Neuronal stem cell (in vitro differentiated cells): ENCODE data around the gene CERS2.

Source experiments
- DNase-seq: peaks from one replicate; pipeline ENCODE4 v3.0.0-alpha.2; 2013; ENCODE audit warnings: low spot score
- H2AFZ ChIP-seq: one replicate; pipeline ENCODE4 v1.6.1; 2013; ENCODE audit warnings: mild to moderate bottlenecking, low read length, inconsistent platforms
- H2AK5ac ChIP-seq: 2 replicates; pipeline ENCODE4 v1.6.1; 2013; ENCODE audit warnings: low read depth, mild to moderate bottlenecking, inconsistent platforms, low read length, moderate library complexity, mixed read lengths
- H2BK120ac ChIP-seq: 2 replicates; pipeline ENCODE4 v1.6.1; 2013; ENCODE audit warnings: low read depth, mild to moderate bottlenecking, inconsistent platforms, low read length, moderate library complexity, mixed read lengths
- H2BK12ac ChIP-seq: one replicate; pipeline ENCODE4 v1.6.1; 2013; ENCODE audit warnings: low read length, inconsistent platforms
- H2BK15ac ChIP-seq: 2 replicates; pipeline ENCODE4 v1.6.1; 2013; ENCODE audit warnings: mild to moderate bottlenecking, low read length, inconsistent platforms, mixed read lengths
- H2BK5ac ChIP-seq: one replicate; pipeline ENCODE4 v1.6.1; 2013; ENCODE audit warnings: inconsistent platforms, mild to moderate bottlenecking, low read length, moderate library complexity
- H3K14ac ChIP-seq: one replicate; pipeline ENCODE4 v1.6.1; 2013; ENCODE audit warnings: low read length, inconsistent platforms
- H3K18ac ChIP-seq: 2 replicates; pipeline ENCODE4 v1.6.1; 2013; ENCODE audit warnings: low read length, inconsistent platforms
- H3K23ac ChIP-seq: 2 replicates; pipeline ENCODE4 v1.6.1; 2013; ENCODE audit warnings: low read depth, mild to moderate bottlenecking, mixed read lengths, low read length, inconsistent platforms; ENCODE audit not compliant: poor library complexity
- H3K27ac ChIP-seq: replicated peaks from 3 replicates; pipeline ENCODE4 v1.5.1; 2013; ENCODE audit warnings: low read length, inconsistent platforms
- H3K27me3 ChIP-seq, 3 experiments: 2 replicates each; pipeline ENCODE4 v1.6.1; 2013; ENCODE audit warnings: low read length in 3 of 3, mild to moderate bottlenecking in 2 of 3, inconsistent platforms in 1 of 3, low read depth in 1 of 3, mixed read lengths in 1 of 3, moderate library complexity in 1 of 3; ENCODE audit not compliant: control insufficient read depth in 3 of 3, insufficient read depth in 3 of 3
- H3K36me3 ChIP-seq, 2 donors: replicated peaks in 1 of 2; 2 replicates each; pipeline ENCODE4 v1.6.1; 2013; ENCODE audit warnings: low read length in 2 of 2; ENCODE audit not compliant: control insufficient read depth in 2 of 2, insufficient read depth in 2 of 2
- H3K4ac ChIP-seq: 2 replicates; pipeline ENCODE4 v1.6.1; 2013; ENCODE audit warnings: inconsistent platforms, mild to moderate bottlenecking, low read length, moderate library complexity
- H3K4me1 ChIP-seq, 2 donors: 1 replicate in 1 of 2; 2 replicates in 1 of 2; pipeline ENCODE4 v1.6.1; 2013; ENCODE audit warnings: low read length in 2 of 2, low read depth in 1 of 2; ENCODE audit not compliant: control insufficient read depth in 2 of 2, insufficient read depth in 1 of 2
- H3K4me2 ChIP-seq: one replicate; pipeline ENCODE4 v1.6.1; 2013; ENCODE audit warnings: mild to moderate bottlenecking, low read length, inconsistent platforms; ENCODE audit not compliant: insufficient read depth, poor library complexity, severe bottlenecking
- H3K4me3 ChIP-seq, 2 donors: 2 replicates each; pipeline ENCODE4 v1.5.1; 2013; ENCODE audit warnings: low read length in 2 of 2, mild to moderate bottlenecking in 2 of 2, inconsistent platforms in 1 of 2, moderate library complexity in 1 of 2
- H3K79me1 ChIP-seq: one replicate; pipeline ENCODE4 v1.6.1; 2013; ENCODE audit warnings: low read depth, mild to moderate bottlenecking, inconsistent platforms, low read length, moderate library complexity
- H3K9ac ChIP-seq: one replicate; pipeline ENCODE4 v1.6.1; 2013; ENCODE audit warnings: mild to moderate bottlenecking, low read depth, low read length, inconsistent platforms; ENCODE audit not compliant: poor library complexity
- H3K9me3 ChIP-seq, 2 donors: replicated peaks in 1 of 2; 2 replicates each; pipeline versions ENCODE3 to v1.6.1; 2013; ENCODE audit warnings: low read length in 2 of 2, mild to moderate bottlenecking in 2 of 2, inconsistent platforms in 1 of 2, low read depth in 1 of 2, mixed read lengths in 1 of 2, moderate library complexity in 1 of 2; ENCODE audit not compliant: control insufficient read depth in 2 of 2, insufficient read depth in 1 of 2
- H4K8ac ChIP-seq: one replicate; pipeline ENCODE4 v1.6.1; 2013; ENCODE audit warnings: low read depth, mild to moderate bottlenecking, inconsistent platforms, low read length, moderate library complexity
- H4K91ac ChIP-seq: one replicate; pipeline ENCODE4 v1.6.1; 2013; ENCODE audit warnings: low read length, low read depth, mild to moderate bottlenecking, inconsistent platforms; ENCODE audit not compliant: poor library complexity
- WGBS, 2 donors: extraction: QIAGEN DNeasy Blood & Tissue Kit; methylation state at CpG; one replicate each; pipeline ENCODE4 v1.1.7; 2013; ENCODE audit warnings: missing lambda C conversion rate in 2 of 2, mixed read lengths in 1 of 2; ENCODE audit not compliant: insufficient read length in 2 of 2, insufficient replicate concordance in 1 of 2; ENCODE audit errors: extremely low coverage in 2 of 2; 5-methylcytosine and 5-hydroxymethylcytosine counted together

Gene CERS2

DNA sequence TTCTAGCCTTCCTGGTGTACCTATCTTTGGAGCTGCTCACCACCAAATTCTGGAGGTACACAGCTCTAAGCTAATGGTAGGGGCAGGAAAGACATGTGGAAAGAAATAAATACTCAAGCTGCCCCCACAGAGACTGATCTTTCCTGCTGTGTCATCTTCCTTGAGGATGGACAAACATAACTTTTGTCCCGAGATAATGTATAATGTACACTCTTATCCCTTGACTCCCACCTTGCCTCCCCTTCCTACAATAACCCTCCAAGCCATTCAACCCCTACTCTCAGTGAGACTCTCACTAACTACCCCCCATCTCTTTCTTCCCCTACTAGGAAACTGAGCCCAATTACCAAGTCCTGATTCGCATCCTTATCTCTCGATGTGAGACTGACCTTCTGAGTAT is 19.6 kb upstream of the CERS2 start:
- Histone ChIP-seq H3K79me1 (no peaks in the 10 kb centered on the region), H3K4ac (no peak overlapping the region), H3K4me2 (no peak overlapping the region), H4K91ac (no peak overlapping the region), H3K4me1 (peaks cover 0 to 2% of the 10 kb centered on the region in 2 donors), H3K36me3 (peaks cover 9 to 18% of the 10 kb centered on the region in 2 donors), H2BK12ac (no peak overlapping the region), H2BK5ac (no peak overlapping the region), H3K9me3 (no peaks in the 10 kb centered on the region), H3K23ac (no peak overlapping the region), H2AK5ac (no peak overlapping the region), H3K14ac (no peak overlapping the region), H2BK120ac (no peak overlapping the region), H3K27ac (no peak overlapping the region), H3K27me3 (no peaks in the 10 kb centered on the region), H2BK15ac (no peak overlapping the region), H3K9ac (no peak overlapping the region), H4K8ac (no peak overlapping the region), H2AFZ (no peak overlapping the region), H3K4me3 (no peak overlapping the region), H3K18ac (no peak overlapping the region)
- WGBS, 2 donors, result no CpG with 5 or more reads among the region's 3 CpGs
- DNase-seq, result no peak

DNA sequence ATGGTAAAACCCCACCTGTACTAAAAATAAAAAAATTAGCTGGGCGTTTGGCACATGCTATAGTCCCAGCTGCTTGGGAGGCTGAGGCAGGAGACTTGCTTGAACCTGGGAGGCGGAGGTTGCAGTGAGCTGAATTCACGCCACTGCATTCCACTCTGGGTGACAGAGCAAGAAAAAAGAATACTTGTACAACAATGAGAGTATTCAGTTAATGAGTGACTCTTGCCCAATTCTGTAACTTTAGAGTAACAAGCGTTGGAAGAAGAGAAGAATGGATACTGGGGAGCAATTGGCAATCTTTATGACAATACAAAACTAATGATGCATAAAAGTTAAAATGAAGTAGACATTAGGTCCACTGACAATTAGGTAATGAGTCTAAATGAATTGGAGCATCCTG is 18.0 kb upstream of the CERS2 start:
- H3K79me1 ChIP-seq, result no peaks in the 10 kb centered on the region
- no peak overlapping the region for H3K14ac ChIP-seq

DNA sequence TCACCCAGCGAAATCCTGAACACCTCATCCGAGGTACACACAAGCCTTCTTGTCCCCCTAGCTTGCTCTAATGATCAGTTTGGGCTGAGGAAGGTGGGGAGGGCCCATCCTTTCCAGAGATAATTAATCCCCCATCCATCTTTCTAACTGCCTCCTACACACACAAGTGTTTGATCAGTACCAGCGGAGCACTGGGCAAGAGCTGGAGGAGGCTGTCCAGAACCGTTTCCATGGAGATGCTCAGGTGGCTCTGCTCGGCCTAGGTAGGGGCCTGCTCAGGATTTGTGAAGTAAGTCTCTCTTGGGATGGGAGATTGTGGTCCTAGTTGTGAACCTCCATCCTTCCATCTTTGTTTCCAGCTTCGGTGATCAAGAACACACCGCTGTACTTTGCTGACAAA is 13.3 kb upstream of the CERS2 start:
- Histone ChIP-seq H3K79me1 (no peaks in the 10 kb centered on the region), H2BK120ac (no peak overlapping the region), H3K9me3 (no peaks in the 10 kb centered on the region), H3K4me3 (no peak overlapping the region), H2BK12ac (no peak overlapping the region), H3K4me2 (no peak overlapping the region), H3K18ac (no peak overlapping the region), H2BK5ac (no peak overlapping the region), H3K9ac (no peak overlapping the region), H3K14ac (no peak overlapping the region), H2AK5ac (no peak overlapping the region), H3K4ac (no peak overlapping the region), H3K23ac (no peak overlapping the region), H2AFZ (no peak overlapping the region), H3K36me3 (no peaks in the 10 kb centered on the region), H2BK15ac (no peak overlapping the region), H3K27ac (no peak overlapping the region), H3K4me1 (peaks cover 0 to 2% of the 10 kb centered on the region in 2 donors), H3K27me3 (peaks cover 0 to 20% (median 0%) of the 10 kb centered on the region in 3 experiments), H4K8ac (no peak overlapping the region), H4K91ac (no peak overlapping the region)
- no CpG with 5 or more reads among the region's 7 CpGs for WGBS, 2 donors
- DNase-seq, result no peak

More for the DNA sequence above, 18.0 kb upstream of the CERS2 start:
- Histone ChIP-seq H3K23ac (no peak overlapping the region), H2BK15ac (no peak overlapping the region), H2BK120ac (no peak overlapping the region), H3K4ac (no peak overlapping the region), H3K4me2 (no peak overlapping the region), H3K18ac (no peak overlapping the region), H2BK12ac (no peak overlapping the region), H3K9me3 (no peaks in the 10 kb centered on the region), H2AK5ac (no peak overlapping the region), H4K8ac (no peak overlapping the region), H3K4me1 (peaks cover 0 to 2% of the 10 kb centered on the region in 2 donors), H4K91ac (no peak overlapping the region), H2BK5ac (no peak overlapping the region), H3K27ac (no peak overlapping the region), H2AFZ (no peak overlapping the region), H3K9ac (no peak overlapping the region), H3K4me3 (no peak overlapping the region), H3K27me3 (no peaks in the 10 kb centered on the region), H3K36me3 (peaks cover 5 to 7% of the 10 kb centered on the region in 2 donors)
- no CpG with 5 or more reads among the region's 4 CpGs for WGBS, 2 donors
- DNase-seq, result no peak

DNA sequence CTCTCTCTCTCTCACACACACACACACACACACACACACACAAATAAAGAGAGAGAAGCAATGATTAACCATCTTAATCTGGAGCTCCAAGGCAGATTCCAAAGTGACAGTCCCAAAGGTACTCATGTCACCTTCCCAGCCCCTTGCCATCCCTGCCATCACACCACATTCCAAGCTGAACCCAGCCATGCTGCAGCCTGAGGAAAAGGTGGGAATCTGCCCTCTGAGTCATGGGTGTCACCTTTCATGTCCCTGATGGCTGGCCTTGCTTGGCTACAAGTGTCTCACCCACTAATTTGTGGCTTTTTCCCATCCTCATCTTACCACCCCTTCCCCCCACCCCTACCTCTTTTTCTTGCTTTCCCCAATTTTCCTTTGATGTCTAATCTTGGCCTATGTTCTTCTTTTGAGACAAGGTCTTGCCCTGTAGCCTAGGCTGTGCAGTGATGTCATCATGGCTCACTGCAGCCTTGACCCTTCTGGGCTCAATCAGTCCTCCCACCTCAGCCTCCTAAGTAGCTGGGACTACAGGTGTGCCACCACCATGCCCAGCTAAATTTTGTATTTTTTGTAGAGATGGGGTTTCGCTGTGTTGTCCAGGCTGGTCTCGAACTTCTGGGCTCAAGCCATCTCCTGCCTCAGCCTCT is 10.7 kb upstream of the CERS2 start:
- Histone ChIP-seq H3K27me3 (peaks cover 0 to 24% (median 0%) of the 10 kb centered on the region in 3 experiments), H2BK12ac (no peak overlapping the region), H2BK5ac (no peak overlapping the region), H3K4me1 (peaks cover 11 to 15% of the 10 kb centered on the region in 2 donors), H3K79me1 (no peaks in the 10 kb centered on the region), H3K36me3 (no peaks in the 10 kb centered on the region), H3K9me3 (no peaks in the 10 kb centered on the region), H4K91ac (no peak overlapping the region), H4K8ac (no peak overlapping the region), H2AFZ (no peak overlapping the region), H3K4me3 (no peak overlapping the region), H2AK5ac (no peak overlapping the region), H3K23ac (no peak overlapping the region), H3K14ac (no peak overlapping the region), H3K4me2 (no peak overlapping the region), H3K9ac (no peak overlapping the region), H3K18ac (no peak overlapping the region), H2BK15ac (no peak overlapping the region), H2BK120ac (no peak overlapping the region), H3K27ac (no peak overlapping the region), H3K4ac (no peak overlapping the region)
- WGBS, 2 donors, result no CpG with 5 or more reads among the region's 2 CpGs
- no peak for DNase-seq
